Loucy (cell line): ENCODE results near the gene F2R.

Experiments used
- H2AFZ ChIP-seq: fragments of 200-600 bp; sonication (generic); 2 replicates; pipeline ENCODE4 v1.6.0; 2016; ENCODE audit warnings: antibody characterized with exemption, mild to moderate bottlenecking, low read length, moderate library complexity
- H3F3A ChIP-seq: fragments of 200-600 bp; 2 replicates; pipeline ENCODE4 v1.6.0; 2016; ENCODE audit warnings: antibody characterized with exemption, low read depth, mild to moderate bottlenecking
- H3K27me3 ChIP-seq: fragments of 200-600 bp; sonication (generic); 2 replicates; pipeline ENCODE4 v1.6.1; 2014; ENCODE audit warnings: low read length, mild to moderate bottlenecking; ENCODE audit not compliant: insufficient read depth, poor library complexity, severe bottlenecking
- H3K36me3 ChIP-seq: fragments of 200-600 bp; sonication (generic); 2 replicates; pipeline ENCODE4 v1.6.1; 2016; ENCODE audit warnings: low read length; ENCODE audit not compliant: insufficient read depth
- H3K4me1 ChIP-seq: fragments of 200-600 bp; sonication (generic); 2 replicates; pipeline ENCODE4 v1.5.1; 2014; ENCODE audit warnings: low read length, mild to moderate bottlenecking; ENCODE audit not compliant: insufficient read depth, poor library complexity, severe bottlenecking
- H3K4me2 ChIP-seq: fragments of 200-600 bp; sonication (generic); 2 replicates; pipeline ENCODE4 v1.6.0; 2014; ENCODE audit warnings: antibody characterized with exemption, low read length, low read depth, mild to moderate bottlenecking; ENCODE audit not compliant: poor library complexity, severe bottlenecking
- H3K4me3 ChIP-seq: fragments of 200-600 bp; sonication (generic); 2 replicates; pipeline ENCODE4 v1.5.1; 2014; ENCODE audit warnings: low read length, mild to moderate bottlenecking, mixed read lengths; ENCODE audit not compliant: poor library complexity, severe bottlenecking
- H3K79me2 ChIP-seq: fragments of 200-600 bp; sonication (generic); 2 replicates; pipeline ENCODE4 v1.6.1; 2014; ENCODE audit warnings: low read length; ENCODE audit not compliant: insufficient read depth
- H3K9ac ChIP-seq: fragments of 200-600 bp; sonication (generic); 2 replicates; pipeline ENCODE4 v1.6.0; 2014; ENCODE audit warnings: mild to moderate bottlenecking, low read depth, low read length, moderate library complexity; ENCODE audit not compliant: poor library complexity, severe bottlenecking
- H3K9me2 ChIP-seq: fragments of 200-600 bp; sonication (generic); replicated peaks from 2 replicates; pipeline ENCODE4 v1.6.1; 2016; ENCODE audit warnings: low read depth, low read length, mixed read lengths
- H3K9me3 ChIP-seq: fragments of 200-600 bp; sonication (generic); 2 replicates; pipeline ENCODE4 v1.6.1; 2014; ENCODE audit warnings: mild to moderate bottlenecking, antibody characterized with exemption, low read length, low read depth; ENCODE audit not compliant: insufficient read depth
- H4K20me1 ChIP-seq: fragments of 200-600 bp; sonication (generic); 2 replicates; pipeline ENCODE4 v1.6.0; 2014; ENCODE audit warnings: antibody characterized with exemption, low read length, mild to moderate bottlenecking; ENCODE audit not compliant: insufficient read depth, poor library complexity, severe bottlenecking
- CTCF ChIP-seq: fragments of 200-600 bp; sonication (generic); conservative IDR thresholded peaks from 2 replicates; pipeline ENCODE4 v1.5.1; 2014; ENCODE audit warnings: mild to moderate bottlenecking, antibody characterized with exemption, low read length
- EZH2phosphoT487 ChIP-seq: fragments of 200-600 bp; IDR thresholded peaks from 2 replicates; pipeline ENCODE4 v1.6.1; 2018; ENCODE audit warnings: antibody characterized with exemption, mild to moderate bottlenecking, moderate library complexity, borderline replicate concordance

Gene F2R

GRCh38 chr5:76732405-76733048, 16.6 kb downstream of the F2R start:
- no peaks in the 10 kb centered on the region for H3K27me3 ChIP-seq
- peaks cover 61% of the 10 kb centered on the region for H3K36me3 ChIP-seq
- H3F3A ChIP-seq = peaks cover 8% of the 10 kb centered on the region; the same call in 1 of the 2 replicates
- H3K4me2 ChIP-seq = no peak overlapping the region
- no peak for TF ChIP-seq EZH2phosphoT487
- no peak for TF ChIP-seq CTCF
- peaks cover 20% of the 10 kb centered on the region for H3K4me1 ChIP-seq
- H3K9me2 ChIP-seq = no peaks in the 10 kb centered on the region
- no peak overlapping the region for H3K9ac ChIP-seq
- peaks cover 36% of the 10 kb centered on the region for H3K79me2 ChIP-seq
- no peaks in the 10 kb centered on the region for H4K20me1 ChIP-seq
- H3K9me3 ChIP-seq = peaks cover 21% of the 10 kb centered on the region; the same call in 1 of the 2 replicates
- no peak overlapping the region for H3K4me3 ChIP-seq
- H2AFZ ChIP-seq = no peak overlapping the region

GRCh38 chr5:76733049-76733417, 17.1 kb downstream of the F2R start:
- Histone ChIP-seq H3K9me2 (no peaks in the 10 kb centered on the region), H3K27me3 (no peaks in the 10 kb centered on the region), H3K9ac (no peak overlapping the region), H3K4me2 (no peak overlapping the region), H2AFZ (no peak overlapping the region), H3K36me3 (peaks cover 61% of the 10 kb centered on the region), H3K9me3 (peaks cover 21% of the 10 kb centered on the region; the same call in 1 of the 2 replicates), H4K20me1 (no peaks in the 10 kb centered on the region), H3F3A (peaks cover 8% of the 10 kb centered on the region; the same call in 1 of the 2 replicates), H3K79me2 (peaks cover 31% of the 10 kb centered on the region), H3K4me3 (no peak overlapping the region), H3K4me1 (peaks cover 25% of the 10 kb centered on the region)
- TF ChIP-seq CTCF = no peak
- no peak for TF ChIP-seq EZH2phosphoT487

GRCh38 chr5:76735762-76736545, 20.0 kb downstream of the F2R start:
- Histone ChIP-seq H3K9me2 (no peaks in the 10 kb centered on the region), H3K4me3 (no peak overlapping the region), H2AFZ (no peak overlapping the region), H3K4me1 (peaks cover 40% of the 10 kb centered on the region), H3K9me3 (no peaks in the 10 kb centered on the region), H3K79me2 (peaks cover 2% of the 10 kb centered on the region), H3K4me2 (peak overlapping the region; percentile 74), H3K9ac (no peak overlapping the region), H3K27me3 (no peaks in the 10 kb centered on the region), H4K20me1 (no peaks in the 10 kb centered on the region), H3F3A (peaks cover 8% of the 10 kb centered on the region; the same call in 1 of the 2 replicates), H3K36me3 (peaks cover 32% of the 10 kb centered on the region; the same call in 1 of the 2 replicates)
- TF ChIP-seq EZH2phosphoT487 = no peak
